Brain microvascular endothelial cell (primary cell): ENCODE data around the gene SLC9A2.

Source experiments
- DNase-seq: peaks from one replicate; pipeline ENCODE4 v3.0.0-alpha.2; 2020
- H3K27ac ChIP-seq: fragments of 250-450 bp; sonication (Bioruptor Pico); 2 replicates; pipeline ENCODE4 v1.5.1; 2020; ENCODE audit warnings: mild to moderate bottlenecking, moderate library complexity
- H3K27me3 ChIP-seq: fragments of 250-450 bp; sonication (Bioruptor Pico); replicated peaks from 2 replicates; pipeline ENCODE4 v1.5.1; 2020; ENCODE audit warnings: mild to moderate bottlenecking
- H3K36me3 ChIP-seq: fragments of 250-450 bp; sonication (Bioruptor Pico); replicated peaks from 2 replicates; pipeline ENCODE4 v1.5.1; 2020; ENCODE audit warnings: mild to moderate bottlenecking
- H3K4me3 ChIP-seq: 2 replicates; pipeline ENCODE4 v1.5.1; 2011; ENCODE audit warnings: low read depth, mild to moderate bottlenecking, control low read depth, low read length, moderate library complexity
- in situ Hi-C: cut with HindIII; loops from 2 replicates; pipeline ENCODE4 v1.10.0; 2017; ENCODE audit warnings: low sequenced_read_pairs, low pct_ligation_motif_present
- TF ChIP-seq, protein P1 (sequence below): IDR thresholded peaks from 2 replicates; pipeline ENCODE4 v1.5.1; 2011; ENCODE audit warnings: low read depth, mild to moderate bottlenecking, moderate library complexity, low read length, control low read depth, inconsistent platforms; ENCODE audit errors: missing control alignments

Gene SLC9A2

DNA sequence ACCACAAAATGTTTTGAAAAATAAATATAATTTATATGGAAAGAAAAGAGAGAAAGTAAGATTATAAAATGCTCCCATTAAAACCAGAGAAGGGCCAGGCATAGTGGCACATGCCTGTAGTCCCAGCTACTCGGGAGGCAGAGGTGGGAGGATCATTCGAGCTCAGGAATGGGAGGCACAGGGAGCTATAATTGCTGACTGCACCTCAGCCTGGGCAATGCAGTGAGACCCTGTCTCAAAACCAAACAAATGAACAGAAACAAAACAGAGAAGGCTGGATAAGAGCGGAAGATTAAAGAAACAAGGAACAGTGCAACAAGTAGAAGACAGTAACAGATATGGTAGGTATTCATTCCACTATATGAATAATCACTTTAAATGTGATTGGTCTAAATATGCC lies 123.9 kb downstream of the SLC9A2 start:
- Histone ChIP-seq H3K27ac (no peak overlapping the region), H3K27me3 (no peaks in the 10 kb centered on the region), H3K36me3 (no peaks in the 10 kb centered on the region), H3K4me3 (no peak overlapping the region)
- TF ChIP-seq, protein P1, sequence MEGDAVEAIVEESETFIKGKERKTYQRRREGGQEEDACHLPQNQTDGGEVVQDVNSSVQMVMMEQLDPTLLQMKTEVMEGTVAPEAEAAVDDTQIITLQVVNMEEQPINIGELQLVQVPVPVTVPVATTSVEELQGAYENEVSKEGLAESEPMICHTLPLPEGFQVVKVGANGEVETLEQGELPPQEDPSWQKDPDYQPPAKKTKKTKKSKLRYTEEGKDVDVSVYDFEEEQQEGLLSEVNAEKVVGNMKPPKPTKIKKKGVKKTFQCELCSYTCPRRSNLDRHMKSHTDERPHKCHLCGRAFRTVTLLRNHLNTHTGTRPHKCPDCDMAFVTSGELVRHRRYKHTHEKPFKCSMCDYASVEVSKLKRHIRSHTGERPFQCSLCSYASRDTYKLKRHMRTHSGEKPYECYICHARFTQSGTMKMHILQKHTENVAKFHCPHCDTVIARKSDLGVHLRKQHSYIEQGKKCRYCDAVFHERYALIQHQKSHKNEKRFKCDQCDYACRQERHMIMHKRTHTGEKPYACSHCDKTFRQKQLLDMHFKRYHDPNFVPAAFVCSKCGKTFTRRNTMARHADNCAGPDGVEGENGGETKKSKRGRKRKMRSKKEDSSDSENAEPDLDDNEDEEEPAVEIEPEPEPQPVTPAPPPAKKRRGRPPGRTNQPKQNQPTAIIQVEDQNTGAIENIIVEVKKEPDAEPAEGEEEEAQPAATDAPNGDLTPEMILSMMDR, result no peak
- no peak for DNase-seq
- in situ Hi-C loops, result no loop called here

DNA sequence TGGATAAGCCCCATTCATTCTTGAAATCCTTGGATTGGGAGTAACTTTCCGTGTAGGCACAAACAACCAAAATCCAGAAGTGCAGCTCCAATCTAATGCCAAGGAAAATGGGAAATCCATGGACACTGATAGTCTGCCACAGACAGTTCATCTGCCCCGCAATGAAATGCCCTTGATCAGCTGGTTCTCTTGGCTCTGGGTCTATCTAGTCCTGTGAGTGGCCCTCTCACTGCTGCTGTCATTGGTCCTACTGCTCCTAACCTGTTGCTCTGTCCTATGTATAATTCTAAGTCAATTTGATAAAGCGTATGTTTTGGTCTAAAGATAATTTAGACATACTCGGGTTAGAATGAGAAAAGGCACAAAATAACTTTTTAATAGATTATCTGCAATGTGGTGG lies 128.8 kb downstream of the SLC9A2 start:
- H3K4me3 ChIP-seq, result no peak overlapping the region
- no peak overlapping the region for H3K27ac ChIP-seq
- no peak for DNase-seq
- no peaks in the 10 kb centered on the region for H3K36me3 ChIP-seq
- H3K27me3 ChIP-seq, result no peaks in the 10 kb centered on the region
- TF ChIP-seq, protein P1, result no peak
- in situ Hi-C loops, result no loop called here

DNA sequence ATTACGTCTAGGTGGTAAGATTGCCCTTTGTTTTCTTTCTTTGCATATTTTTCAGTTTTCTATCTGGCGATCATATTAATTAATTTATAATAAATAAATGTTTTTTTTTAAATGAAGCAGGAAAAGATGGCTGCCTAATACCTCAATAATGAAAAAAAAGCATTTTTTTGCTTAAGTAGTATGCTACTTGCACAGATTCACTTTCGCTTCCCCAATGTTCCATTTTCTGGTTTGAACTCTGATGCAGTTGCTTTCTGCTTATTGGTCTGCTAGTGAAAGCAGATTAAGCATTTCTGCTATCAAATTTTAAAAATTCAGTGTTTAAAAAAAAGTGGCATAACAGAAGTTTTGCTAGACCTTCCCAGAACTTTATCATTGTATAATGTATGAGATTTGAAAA lies 130.6 kb downstream of the SLC9A2 start:
- H3K36me3 ChIP-seq, result no peaks in the 10 kb centered on the region
- no peak for DNase-seq
- in situ Hi-C loops, result no loop called here
- H3K4me3 ChIP-seq, result no peak overlapping the region
- TF ChIP-seq, protein P1, result no peak
- no peak overlapping the region for H3K27ac ChIP-seq
- no peaks in the 10 kb centered on the region for H3K27me3 ChIP-seq

GRCh38 chr2:102753563-102754159 lies 134.3 kb downstream of the SLC9A2 start:
- DNase-seq, result peak; percentile 53
- H3K4me3 ChIP-seq, result no peak overlapping the region
- TF ChIP-seq, protein P1, result peak; percentile 72
- in situ Hi-C loops, result no loop called here
- H3K27ac ChIP-seq, result no peak overlapping the region
- no peaks in the 10 kb centered on the region for H3K27me3 ChIP-seq
- H3K36me3 ChIP-seq, result no peaks in the 10 kb centered on the region

- in situ Hi-C loops, result no loop called here
- H3K27me3 ChIP-seq, result no peaks in the 10 kb centered on the region
Measured at GRCh38 chr2:102754456-102755145, 135.2 kb downstream of the SLC9A2 start.

More at GRCh38 chr2:102754456-102755145, 135.2 kb downstream of the SLC9A2 start:
- H3K27ac ChIP-seq, result no peak overlapping the region
- no peaks in the 10 kb centered on the region for H3K36me3 ChIP-seq
- H3K4me3 ChIP-seq, result no peak overlapping the region
- no peak for DNase-seq
- TF ChIP-seq, protein P1, result no peak
